Stimulated activated naive CD8-positive, alpha-beta T cell treated with anti-CD3 and anti-CD28 coated beads, Interleukin-15, Interleukin-2, amounts not matched to agents 100 ng/mL and 50 ng/mL, for 24 hours (primary cell): ENCODE results near the gene FAM171A1.

Source experiments
- H3K27ac Mint-ChIP-seq: one replicate; pipeline ENCODE4 v1.8.0; 2021; ENCODE audit warnings: mild to moderate bottlenecking, mixed read lengths
- H3K27me3 Mint-ChIP-seq: one replicate; pipeline ENCODE4 v1.8.0; 2021; ENCODE audit warnings: mixed read lengths
- H3K36me3 Mint-ChIP-seq: one replicate; pipeline ENCODE4 v1.8.0; 2021; ENCODE audit warnings: low read depth, mixed read lengths
- H3K4me1 Mint-ChIP-seq: one replicate; pipeline ENCODE4 v1.8.0; 2021; ENCODE audit warnings: low read depth, mixed read lengths
- H3K4me3 Mint-ChIP-seq: one replicate; pipeline ENCODE4 v1.8.0; 2021; ENCODE audit warnings: mild to moderate bottlenecking, mixed read lengths
- H3K9me3 Mint-ChIP-seq: one replicate; pipeline ENCODE4 v1.8.0; 2021; ENCODE audit warnings: mixed read lengths

FAM171A1 gene

GRCh38 chr10:15245530-15245929 is 125.6 kb downstream of the FAM171A1 start:
- Mint-ChIP-seq H3K27ac (no peak overlapping the region), H3K9me3 (no peaks in the 10 kb centered on the region), H3K4me3 (no peak overlapping the region), H3K27me3 (no peaks in the 10 kb centered on the region), H3K4me1 (peaks cover 11% of the 10 kb centered on the region), H3K36me3 (no peaks in the 10 kb centered on the region)

GRCh38 chr10:15244635-15245197 is 126.4 kb downstream of the FAM171A1 start:
- Mint-ChIP-seq H3K4me3 (no peak overlapping the region), H3K36me3 (no peaks in the 10 kb centered on the region), H3K9me3 (no peaks in the 10 kb centered on the region), H3K27ac (no peak overlapping the region), H3K27me3 (no peaks in the 10 kb centered on the region), H3K4me1 (peaks cover 11% of the 10 kb centered on the region)

- H3K27ac Mint-ChIP-seq = no peak overlapping the region
- peaks cover 18% of the 10 kb centered on the region for H3K4me1 Mint-ChIP-seq
- H3K36me3 Mint-ChIP-seq = no peaks in the 10 kb centered on the region
- H3K27me3 Mint-ChIP-seq = no peaks in the 10 kb centered on the region
- H3K4me3 Mint-ChIP-seq = no peak overlapping the region
- no peaks in the 10 kb centered on the region for H3K9me3 Mint-ChIP-seq
Observed at GRCh38 chr10:15242261-15242840, 128.7 kb downstream of the FAM171A1 start.

- H3K36me3 Mint-ChIP-seq = no peaks in the 10 kb centered on the region
- H3K27me3 Mint-ChIP-seq = no peaks in the 10 kb centered on the region
- H3K9me3 Mint-ChIP-seq = no peaks in the 10 kb centered on the region
- no peak overlapping the region for H3K4me3 Mint-ChIP-seq
- no peak overlapping the region for H3K27ac Mint-ChIP-seq
- H3K4me1 Mint-ChIP-seq = peaks cover 18% of the 10 kb centered on the region
Observed at GRCh38 chr10:15241306-15241705, 129.8 kb downstream of the FAM171A1 start.

- H3K4me1 Mint-ChIP-seq = peaks cover 6% of the 10 kb centered on the region
- no peak overlapping the region for H3K4me3 Mint-ChIP-seq
- no peaks in the 10 kb centered on the region for H3K36me3 Mint-ChIP-seq
- no peaks in the 10 kb centered on the region for H3K27me3 Mint-ChIP-seq
- peak overlapping the region; percentile 42 for H3K27ac Mint-ChIP-seq
- H3K9me3 Mint-ChIP-seq = no peaks in the 10 kb centered on the region
Observed at GRCh38 chr10:15238555-15239335, 132.3 kb downstream of the FAM171A1 start.

DNA sequence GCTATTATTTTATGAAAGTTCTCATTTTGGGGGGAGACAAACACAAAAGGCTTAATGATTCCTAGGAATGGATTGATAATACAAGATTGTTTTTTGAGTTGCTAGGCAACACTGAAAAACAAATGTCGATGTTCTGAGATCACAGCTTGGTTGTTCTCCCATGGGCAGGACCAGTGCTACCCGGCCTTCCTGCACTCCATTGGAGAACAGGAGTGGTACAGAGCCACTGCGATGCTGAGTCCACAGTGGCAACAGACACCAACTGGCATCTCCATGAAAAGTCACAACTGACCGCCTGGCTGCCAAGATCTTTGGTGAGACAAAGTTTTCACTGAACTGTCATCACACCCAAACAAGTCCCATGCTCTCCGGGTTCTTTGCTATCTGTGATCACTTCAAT is 133.7 kb downstream of the FAM171A1 start:
- H3K27me3 Mint-ChIP-seq = no peaks in the 10 kb centered on the region
- no peaks in the 10 kb centered on the region for H3K9me3 Mint-ChIP-seq
- peaks cover 6% of the 10 kb centered on the region for H3K4me1 Mint-ChIP-seq
- no peaks in the 10 kb centered on the region for H3K36me3 Mint-ChIP-seq
- H3K4me3 Mint-ChIP-seq = no peak overlapping the region
- no peak overlapping the region for H3K27ac Mint-ChIP-seq

DNA sequence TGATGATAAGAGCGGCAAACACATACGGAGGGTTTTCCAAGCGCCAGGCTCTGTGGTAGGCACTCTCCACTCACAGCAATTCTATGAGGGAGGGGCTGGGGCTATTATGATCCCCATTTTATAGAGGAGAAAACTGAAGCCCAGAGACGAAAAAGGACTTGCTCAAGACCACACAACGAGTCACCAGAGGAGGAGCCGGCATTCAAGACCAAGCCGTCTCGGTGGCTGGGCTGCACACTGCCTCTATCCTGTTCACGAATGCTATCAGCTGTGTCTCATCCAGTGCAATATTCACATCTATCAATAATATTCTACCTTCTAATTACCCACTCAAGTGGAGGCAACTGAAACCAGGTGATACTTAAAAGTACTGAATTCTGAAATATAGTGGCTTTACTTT is 134.7 kb downstream of the FAM171A1 start:
- H3K4me3 Mint-ChIP-seq = no peak overlapping the region
- no peaks in the 10 kb centered on the region for H3K9me3 Mint-ChIP-seq
- peak overlapping the region; percentile 6 for H3K27ac Mint-ChIP-seq
- no peaks in the 10 kb centered on the region for H3K27me3 Mint-ChIP-seq
- no peaks in the 10 kb centered on the region for H3K36me3 Mint-ChIP-seq
- H3K4me1 Mint-ChIP-seq = peaks cover 6% of the 10 kb centered on the region

- H3K9me3 Mint-ChIP-seq = peaks cover 3% of the 10 kb centered on the region
- no peak overlapping the region for H3K27ac Mint-ChIP-seq
- H3K4me3 Mint-ChIP-seq = no peak overlapping the region
- H3K27me3 Mint-ChIP-seq = no peaks in the 10 kb centered on the region
- H3K4me1 Mint-ChIP-seq = no peaks in the 10 kb centered on the region
- H3K36me3 Mint-ChIP-seq = peaks cover 4% of the 10 kb centered on the region
Observed at GRCh38 chr10:15232279-15232678, 138.8 kb downstream of the FAM171A1 start.

- Mint-ChIP-seq H3K4me1 (no peaks in the 10 kb centered on the region), H3K27ac (no peak overlapping the region), H3K36me3 (peaks cover 4% of the 10 kb centered on the region), H3K9me3 (peaks cover 3% of the 10 kb centered on the region), H3K4me3 (no peak overlapping the region), H3K27me3 (no peaks in the 10 kb centered on the region)
Observed at GRCh38 chr10:15231426-15231825, 139.7 kb downstream of the FAM171A1 start.

DNA sequence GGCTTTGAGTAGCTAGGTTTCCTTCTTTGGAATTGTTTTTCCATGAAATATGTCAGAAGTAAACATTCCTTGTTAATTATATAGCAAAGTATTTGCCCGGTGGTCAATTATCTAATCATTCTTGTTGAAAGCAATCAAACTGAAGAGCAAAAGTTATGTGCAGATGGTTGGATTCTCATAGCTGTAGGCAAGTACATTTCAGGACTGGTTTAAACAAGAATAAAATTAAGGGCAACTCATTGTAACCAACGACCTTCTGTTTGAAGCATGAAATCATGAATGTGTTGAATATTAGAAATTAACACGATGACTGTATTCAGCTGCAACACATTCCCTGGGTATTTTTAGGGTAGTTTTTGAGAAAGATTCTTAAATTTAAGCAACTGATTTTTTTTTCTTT is 140.8 kb downstream of the FAM171A1 start:
- H3K9me3 Mint-ChIP-seq = peaks cover 3% of the 10 kb centered on the region
- H3K27me3 Mint-ChIP-seq = no peaks in the 10 kb centered on the region
- no peak overlapping the region for H3K4me3 Mint-ChIP-seq
- H3K36me3 Mint-ChIP-seq = peaks cover 4% of the 10 kb centered on the region
- H3K4me1 Mint-ChIP-seq = no peaks in the 10 kb centered on the region
- no peak overlapping the region for H3K27ac Mint-ChIP-seq

DNA sequence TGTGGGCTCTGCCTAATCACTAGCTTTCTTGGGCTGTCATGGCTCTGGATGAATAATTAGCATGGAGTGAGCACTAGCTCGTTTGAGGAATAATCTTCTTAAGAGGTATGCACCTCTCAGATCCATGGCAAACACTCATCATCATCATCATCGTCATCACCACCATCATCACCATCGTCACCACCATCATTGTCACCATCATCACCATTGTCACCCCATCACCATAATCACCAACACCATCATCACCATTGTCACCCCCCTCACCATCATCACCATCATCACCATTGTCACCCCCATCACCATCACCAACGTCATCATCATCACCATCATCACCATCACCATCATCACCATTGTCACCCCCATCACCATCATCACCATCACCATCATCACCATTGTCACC is 141.8 kb downstream of the FAM171A1 start:
- Mint-ChIP-seq H3K27ac (no peak overlapping the region), H3K9me3 (peaks cover 7% of the 10 kb centered on the region), H3K27me3 (no peaks in the 10 kb centered on the region), H3K36me3 (peaks cover 4% of the 10 kb centered on the region), H3K4me1 (no peaks in the 10 kb centered on the region), H3K4me3 (no peak overlapping the region)

- H3K27me3 Mint-ChIP-seq = no peaks in the 10 kb centered on the region
- peaks cover 7% of the 10 kb centered on the region for H3K9me3 Mint-ChIP-seq
- H3K4me3 Mint-ChIP-seq = no peak overlapping the region
- peaks cover 4% of the 10 kb centered on the region for H3K36me3 Mint-ChIP-seq
- H3K4me1 Mint-ChIP-seq = no peaks in the 10 kb centered on the region
- H3K27ac Mint-ChIP-seq = no peak overlapping the region
Observed at GRCh38 chr10:15228426-15228825, 142.7 kb downstream of the FAM171A1 start.

- H3K36me3 Mint-ChIP-seq = peaks cover 4% of the 10 kb centered on the region
- peaks cover 7% of the 10 kb centered on the region for H3K9me3 Mint-ChIP-seq
- H3K27ac Mint-ChIP-seq = no peak overlapping the region
- H3K27me3 Mint-ChIP-seq = no peaks in the 10 kb centered on the region
- no peaks in the 10 kb centered on the region for H3K4me1 Mint-ChIP-seq
- H3K4me3 Mint-ChIP-seq = no peak overlapping the region
Observed at GRCh38 chr10:15227611-15228372, 143.3 kb downstream of the FAM171A1 start.

DNA sequence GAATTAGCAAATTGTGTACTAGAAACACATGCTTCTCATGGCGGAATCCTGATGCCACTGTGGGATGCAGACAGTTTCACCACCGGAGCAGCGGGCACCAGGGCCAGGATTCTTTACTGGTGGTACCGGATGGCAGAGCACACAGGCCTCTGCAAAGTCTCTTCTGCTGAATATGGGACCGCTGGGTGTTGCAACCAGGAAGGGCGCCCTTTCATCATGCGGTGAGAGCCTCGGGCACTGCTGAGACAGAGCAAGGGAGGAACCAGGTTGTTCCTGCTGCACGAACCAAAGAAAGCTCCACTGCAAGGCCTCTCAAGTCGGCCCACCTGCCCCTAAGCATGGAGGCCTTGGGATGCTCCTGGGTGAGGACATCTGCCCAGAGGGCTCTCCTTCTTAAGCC is 145.6 kb downstream of the FAM171A1 start:
- Mint-ChIP-seq H3K27me3 (no peaks in the 10 kb centered on the region), H3K36me3 (peaks cover 4% of the 10 kb centered on the region), H3K27ac (no peak overlapping the region), H3K9me3 (peaks cover 7% of the 10 kb centered on the region), H3K4me3 (no peak overlapping the region), H3K4me1 (peaks cover 5% of the 10 kb centered on the region)

- no peak overlapping the region for H3K27ac Mint-ChIP-seq
- H3K27me3 Mint-ChIP-seq = no peaks in the 10 kb centered on the region
- H3K4me1 Mint-ChIP-seq = peaks cover 5% of the 10 kb centered on the region
- no peak overlapping the region for H3K4me3 Mint-ChIP-seq
- peaks cover 4% of the 10 kb centered on the region for H3K36me3 Mint-ChIP-seq
- peaks cover 7% of the 10 kb centered on the region for H3K9me3 Mint-ChIP-seq
Observed at GRCh38 chr10:15224948-15225347, 146.1 kb downstream of the FAM171A1 start.
